Measurements from ENCODE around the gene PLCB1. TPM values are rescaled to one million over a fixed set of nuclear protein-coding genes. Genes with fewer than 3 reads are reported as not detected.

Gene PLCB1
- total RNA-seq, 1 experiment from 2014 or later, result 6.8 TPM

DNA sequence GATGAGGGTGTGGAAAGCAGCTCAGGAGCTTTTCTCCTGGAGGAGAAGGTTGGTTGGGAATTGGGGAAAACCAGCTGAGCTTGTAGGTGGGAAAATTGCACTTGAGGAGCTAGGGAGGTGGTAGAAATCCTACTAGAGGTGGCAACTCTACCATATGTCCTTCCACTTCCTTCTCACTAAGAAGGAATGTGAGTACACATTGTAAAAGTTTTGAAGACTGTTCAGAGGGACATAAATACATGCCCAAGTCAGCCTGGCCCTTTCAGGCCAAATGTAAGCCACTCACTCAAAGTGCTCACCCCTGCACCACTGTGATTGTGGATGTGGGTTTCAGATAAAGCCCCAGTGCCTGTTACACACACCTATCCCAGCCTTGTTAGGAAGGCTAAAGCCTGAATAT lies 646.3 kb downstream of the PLCB1 start:
- H3K4me1 ChIP-seq (ENCODE audit: insufficient read depth, low read length, poor library complexity, severe bottlenecking), result no peaks in the 10 kb centered on the region
- H3K9me3 ChIP-seq (ENCODE audit: low read depth, low read length, poor library complexity, severe bottlenecking), result no peaks in the 10 kb centered on the region
- ChIA-PET CTCF (no interaction called here), POLR2A (ENCODE audit: low non-redundant PET) (interaction anchor here (0.6 kb wide), 1 partner anchor 17 kb away, joined by 6 read pairs; no protein-coding TSS in a partner anchor)
- TF ChIP-seq EZH2 (IDR thresholded peaks at IDR 0.05; ENCODE audit: borderline replicate concordance, low read depth, low read length, poor library complexity, severe bottlenecking), result no peak
- TF ChIP-seq, protein P1, sequence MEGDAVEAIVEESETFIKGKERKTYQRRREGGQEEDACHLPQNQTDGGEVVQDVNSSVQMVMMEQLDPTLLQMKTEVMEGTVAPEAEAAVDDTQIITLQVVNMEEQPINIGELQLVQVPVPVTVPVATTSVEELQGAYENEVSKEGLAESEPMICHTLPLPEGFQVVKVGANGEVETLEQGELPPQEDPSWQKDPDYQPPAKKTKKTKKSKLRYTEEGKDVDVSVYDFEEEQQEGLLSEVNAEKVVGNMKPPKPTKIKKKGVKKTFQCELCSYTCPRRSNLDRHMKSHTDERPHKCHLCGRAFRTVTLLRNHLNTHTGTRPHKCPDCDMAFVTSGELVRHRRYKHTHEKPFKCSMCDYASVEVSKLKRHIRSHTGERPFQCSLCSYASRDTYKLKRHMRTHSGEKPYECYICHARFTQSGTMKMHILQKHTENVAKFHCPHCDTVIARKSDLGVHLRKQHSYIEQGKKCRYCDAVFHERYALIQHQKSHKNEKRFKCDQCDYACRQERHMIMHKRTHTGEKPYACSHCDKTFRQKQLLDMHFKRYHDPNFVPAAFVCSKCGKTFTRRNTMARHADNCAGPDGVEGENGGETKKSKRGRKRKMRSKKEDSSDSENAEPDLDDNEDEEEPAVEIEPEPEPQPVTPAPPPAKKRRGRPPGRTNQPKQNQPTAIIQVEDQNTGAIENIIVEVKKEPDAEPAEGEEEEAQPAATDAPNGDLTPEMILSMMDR (conservative IDR thresholded peaks at IDR 0.05; ENCODE audit: low read depth, low read length), result no peak
- intact Hi-C loops (cut with micrococcal nuclease; ENCODE audit: unreplicated experiment), result no loop called here
- DNase-seq (ENCODE audit: low spot score), result no peak
- no TSS peak for BruUV-seq (replicated peaks)
- no peaks in the 10 kb centered on the region for H3K27me3 ChIP-seq (replicated peaks; ENCODE audit: insufficient read depth, low read depth, low read length, poor library complexity)
- no peak overlapping the region for H3K4me3 ChIP-seq (ENCODE audit: low read depth, low read length, poor library complexity, severe bottlenecking)
- H3K27ac ChIP-seq (ENCODE audit: low read depth, low read length, poor library complexity, severe bottlenecking), result no peak overlapping the region
- no peaks in the 10 kb centered on the region for H3K36me3 ChIP-seq (ENCODE audit: insufficient read depth, low read length, poor library complexity, severe bottlenecking)

DNA sequence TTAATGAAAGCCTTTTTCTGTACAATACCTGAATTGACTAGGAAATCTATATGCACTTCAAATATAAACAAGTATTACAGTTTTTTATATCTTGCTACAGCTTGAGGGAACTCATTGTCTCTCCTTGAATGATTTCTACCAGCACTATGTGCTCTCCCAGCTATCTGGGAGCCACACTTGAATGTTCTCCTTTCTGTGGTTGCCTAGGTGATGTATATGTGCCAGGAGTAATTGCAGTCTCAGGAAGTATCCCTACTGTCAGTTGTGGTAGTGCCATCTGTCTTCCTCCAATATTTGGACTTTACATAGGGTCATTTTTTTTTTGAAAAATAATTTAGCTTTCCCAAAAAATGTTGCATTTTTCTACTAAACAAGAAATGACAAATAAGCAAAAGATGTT lies 648.8 kb downstream of the PLCB1 start:
- intact Hi-C loops (cut with micrococcal nuclease; ENCODE audit: unreplicated experiment), result no loop called here
- no TSS peak for BruUV-seq (replicated peaks)
- Histone ChIP-seq H3K27ac (ENCODE audit: low read depth, low read length, poor library complexity, severe bottlenecking) (no peak overlapping the region), H3K36me3 (ENCODE audit: insufficient read depth, low read length, poor library complexity, severe bottlenecking) (no peaks in the 10 kb centered on the region), H3K4me1 (ENCODE audit: insufficient read depth, low read length, poor library complexity, severe bottlenecking) (no peaks in the 10 kb centered on the region), H3K9me3 (ENCODE audit: low read depth, low read length, poor library complexity, severe bottlenecking) (no peaks in the 10 kb centered on the region), H3K4me3 (ENCODE audit: low read depth, low read length, poor library complexity, severe bottlenecking) (no peak overlapping the region), H3K27me3 (replicated peaks; ENCODE audit: insufficient read depth, low read depth, low read length, poor library complexity) (no peaks in the 10 kb centered on the region)
- DNase-seq (ENCODE audit: low spot score), result no peak
- no peak for TF ChIP-seq EZH2 (IDR thresholded peaks at IDR 0.05; ENCODE audit: borderline replicate concordance, low read depth, low read length, poor library complexity, severe bottlenecking)
- TF ChIP-seq, protein P1 (conservative IDR thresholded peaks at IDR 0.05; ENCODE audit: low read depth, low read length), result no peak
- ChIA-PET POLR2A (ENCODE audit: low non-redundant PET) (interaction anchor here (0.6 kb wide), 1 partner anchor 577 kb away, joined by 5 read pairs; no protein-coding TSS in a partner anchor), CTCF (no interaction called here)

DNA sequence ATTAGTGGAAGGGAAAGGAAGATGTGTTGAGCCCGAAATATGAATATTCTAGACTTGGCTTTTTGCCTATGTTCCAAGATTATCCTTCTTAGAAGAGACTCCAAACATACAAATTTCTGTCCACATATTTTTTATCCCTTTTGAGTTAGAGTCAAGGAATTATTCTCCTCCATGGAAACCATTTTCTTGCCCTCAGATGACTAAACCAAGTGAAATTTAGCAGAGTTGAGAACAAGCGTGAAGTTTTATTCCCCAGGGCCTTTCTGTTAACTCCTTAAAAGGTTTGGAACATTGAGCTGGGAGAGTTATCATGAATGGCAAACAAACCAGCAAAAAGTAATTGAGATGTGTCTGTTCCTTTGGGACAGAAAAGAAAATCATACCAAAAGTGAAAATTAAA lies 650.7 kb downstream of the PLCB1 start:
- Histone ChIP-seq H3K27ac (ENCODE audit: low read depth, low read length, poor library complexity, severe bottlenecking) (no peak overlapping the region), H3K9me3 (ENCODE audit: low read depth, low read length, poor library complexity, severe bottlenecking) (no peaks in the 10 kb centered on the region), H3K27me3 (replicated peaks; ENCODE audit: insufficient read depth, low read depth, low read length, poor library complexity) (no peaks in the 10 kb centered on the region), H3K4me1 (ENCODE audit: insufficient read depth, low read length, poor library complexity, severe bottlenecking) (no peaks in the 10 kb centered on the region), H3K36me3 (ENCODE audit: insufficient read depth, low read length, poor library complexity, severe bottlenecking) (no peaks in the 10 kb centered on the region), H3K4me3 (ENCODE audit: low read depth, low read length, poor library complexity, severe bottlenecking) (no peak overlapping the region)
- intact Hi-C loops (cut with micrococcal nuclease; ENCODE audit: unreplicated experiment), result no loop called here
- TF ChIP-seq, protein P1 (conservative IDR thresholded peaks at IDR 0.05; ENCODE audit: low read depth, low read length), result no peak
- TF ChIP-seq EZH2 (IDR thresholded peaks at IDR 0.05; ENCODE audit: borderline replicate concordance, low read depth, low read length, poor library complexity, severe bottlenecking), result no peak
- ChIA-PET POLR2A (ENCODE audit: low non-redundant PET) (no interaction called here), CTCF (no interaction called here)
- BruUV-seq (replicated peaks), result no TSS peak
- peak; percentile 41 for DNase-seq (ENCODE audit: low spot score)
